HCT116 (cell line): ENCODE data around the gene SYDE1. TPM values are rescaled to one million over a fixed set of nuclear protein-coding genes. Genes with fewer than 3 reads are reported as not detected.

ENCODE experiments used
- ATAC-seq: fragments of 200-7000 bp; cut with Tn5 transposase; 2 replicates; pipeline ENCODE4 v1.9.1; 2020; ENCODE audit warnings: mild to moderate bottlenecking, moderate library complexity
- BruUV-seq: library from RNA; stranded (reverse); fragments of 400-500 nt; replicated peaks from 2 replicates; lab custom pipeline; 2021; lab: Mats Ljungman, UMichigan
- CTCF ChIA-PET: fragments of 300-600 bp; sonication (Branson Sonifier 250); formaldehyde crosslinking; loops from one replicate; lab custom pipeline; 2021; ENCODE audit warnings: antibody characterized with exemption; lab: Charles Lee
- POLR2A ChIA-PET: fragments of 300-600, 350-600 bp; sonication (Branson Sonifier 250); formaldehyde crosslinking; loops from one replicate; lab custom pipeline; 2021; ENCODE audit warnings: antibody characterized with exemption; lab: Charles Lee
- RAD21 ChIA-PET, 2 experiments: fragments of 300-600 bp; sonication (Branson Sonifier 250); formaldehyde crosslinking; loops; one replicate each; lab custom pipeline; 2023; ENCODE audit warnings: low total read pairs in 2 of 2; ENCODE audit not compliant: uncharacterized antibody in 2 of 2, unreplicated experiment in 2 of 2, low non-redundant PET in 1 of 2; lab: Charles Lee
- DNase-seq: peaks from one replicate; pipeline ENCODE4 v3.0.0-alpha.2; 2010; ENCODE audit warnings: low read depth, low spot score
- H2AFZ ChIP-seq: fragments of 200-600 bp; shearing (Covaris generic), sonication (generic); 2 replicates; pipeline ENCODE4 v1.6.1; 2017; ENCODE audit warnings: low read depth, mixed run types, mixed read lengths, antibody characterized with exemption, low read length; ENCODE audit not compliant: poor library complexity, severe bottlenecking
- H3K27ac ChIP-seq: 2 replicates; pipeline ENCODE4 v1.5.1; 2012; ENCODE audit warnings: low read depth, low read length
- H3K27me3 ChIP-seq: fragments of 200-600 bp; sonication (generic); 2 replicates; pipeline ENCODE4 v1.6.1; 2016; ENCODE audit warnings: mixed run types, low read length, mixed read lengths; ENCODE audit not compliant: insufficient read depth
- H3K36me3 ChIP-seq, 2 experiments: fragments of 200-500 bp in 1 of 2; fragments of 200-600 bp in 1 of 2; sonication (Bioruptor generic) in 1 of 2; sonication (generic) in 1 of 2; 2 replicates each; pipeline versions ENCODE4 v1.5.1 to v1.6.1; 2014 to 2016; ENCODE audit warnings: low read length in 2 of 2, inconsistent platforms in 1 of 2, mixed read lengths in 1 of 2, mixed run types in 1 of 2; ENCODE audit not compliant: insufficient read depth in 2 of 2, control insufficient read depth in 1 of 2
- H3K4me1 ChIP-seq, 2 experiments: fragments of 200-600 bp in 1 of 2; sonication (generic) in 1 of 2; 2 replicates each; pipeline versions ENCODE4 v1.5.1 to v1.6.1; 2012 to 2017; ENCODE audit warnings: low read length in 2 of 2, inconsistent platforms in 1 of 2, mild to moderate bottlenecking in 1 of 2, mixed read lengths in 1 of 2, mixed run types in 1 of 2, moderate library complexity in 1 of 2; ENCODE audit not compliant: insufficient read depth in 2 of 2, control insufficient read depth in 1 of 2
- H3K4me2 ChIP-seq: fragments of 200-600 bp; sonication (generic); 2 replicates; pipeline ENCODE4 v1.6.1; 2017; ENCODE audit warnings: mixed run types, low read length, mixed read lengths
- H3K4me3 ChIP-seq, 2 experiments: fragments of 200-600 bp in 1 of 2; sonication (generic) in 1 of 2; replicated peaks in 1 of 2; 2 replicates each; pipeline ENCODE4 v1.5.1; 2011 to 2016; ENCODE audit warnings: low read length in 2 of 2, control low read depth in 1 of 2, low read depth in 1 of 2, mild to moderate bottlenecking in 1 of 2, mixed read lengths in 1 of 2, mixed run types in 1 of 2
- H3K79me2 ChIP-seq: fragments of 200-600 bp; sonication (generic); 2 replicates; pipeline ENCODE4 v1.6.1; 2017; ENCODE audit warnings: mild to moderate bottlenecking, mixed run types, low read length, moderate library complexity, mixed read lengths; ENCODE audit not compliant: insufficient read depth
- H3K9ac ChIP-seq: fragments of 200-600 bp; sonication (generic); 2 replicates; pipeline ENCODE4 v1.6.1; 2016; ENCODE audit warnings: low read length, mixed read lengths
- H3K9me2 ChIP-seq: fragments of 200-600 bp; sonication (generic), shearing (Covaris generic); 2 replicates; pipeline ENCODE4 v1.6.1; 2017; ENCODE audit warnings: mixed run types, mild to moderate bottlenecking, moderate library complexity; ENCODE audit not compliant: insufficient read depth
- H3K9me3 ChIP-seq, 2 experiments: fragments of 200-500 bp in 1 of 2; fragments of 200-600 bp in 1 of 2; sonication (Bioruptor generic) in 1 of 2; sonication (generic) in 1 of 2; 2 replicates each; pipeline ENCODE4 v1.6.1; 2014 to 2017; ENCODE audit warnings: low read length in 2 of 2, mixed read lengths in 2 of 2, inconsistent platforms in 1 of 2, low read depth in 1 of 2, mild to moderate bottlenecking in 1 of 2, mixed run types in 1 of 2, moderate library complexity in 1 of 2; ENCODE audit not compliant: control insufficient read depth in 1 of 2, insufficient read depth in 1 of 2
- H4K20me1 ChIP-seq: fragments of 200-600 bp; sonication (generic), shearing (Covaris generic); 2 replicates; pipeline ENCODE4 v1.6.1; 2017; ENCODE audit warnings: mixed run types, mild to moderate bottlenecking, moderate library complexity; ENCODE audit not compliant: insufficient read depth
- CEBPB ChIP-seq: IDR thresholded peaks from 2 replicates; pipeline ENCODE4 v1.6.1; 2012; ENCODE audit warnings: low read depth
- EGR1 ChIP-seq: IDR thresholded peaks from 2 replicates; pipeline ENCODE4 v1.6.1; 2012; ENCODE audit warnings: low read depth
- EZH2 ChIP-seq: fragments of 200-600 bp; sonication (generic); IDR thresholded peaks from 2 replicates; pipeline ENCODE4 v1.6.1; 2017; ENCODE audit warnings: antibody characterized with exemption, mixed run types
- EZH2phosphoT487 ChIP-seq: fragments of 200-600 bp; IDR thresholded peaks from 2 replicates; pipeline ENCODE4 v1.6.1; 2018; ENCODE audit warnings: antibody characterized with exemption, borderline replicate concordance
- FOSL1 ChIP-seq: IDR thresholded peaks from 2 replicates; pipeline ENCODE4 v1.6.1; 2012; ENCODE audit warnings: low read depth
- POLR2A ChIP-seq: IDR thresholded peaks from 2 replicates; pipeline ENCODE4 v1.7.0; 2011; ENCODE audit warnings: borderline replicate concordance; ENCODE audit not compliant: insufficient read depth, insufficient read length; ENCODE audit errors: extremely low read depth
- POLR2AphosphoS5 ChIP-seq: IDR thresholded peaks from 2 replicates; pipeline ENCODE4 v1.6.1; 2011; ENCODE audit warnings: mild to moderate bottlenecking, low read depth, low read length, moderate library complexity
- RAD21 ChIP-seq: IDR thresholded peaks from 2 replicates; pipeline ENCODE4 v1.6.1; 2012; ENCODE audit warnings: low read depth, mild to moderate bottlenecking
- REST ChIP-seq: IDR thresholded peaks from 2 replicates; pipeline ENCODE4 v1.6.1; 2012; ENCODE audit warnings: low read depth
- SP1 ChIP-seq: IDR thresholded peaks from 2 replicates; pipeline ENCODE4 v1.6.1; 2012; ENCODE audit warnings: low read depth
- TCF7L2 ChIP-seq: IDR thresholded peaks from 2 replicates; pipeline ENCODE4 v1.7.0; 2011; ENCODE audit warnings: borderline replicate concordance, inconsistent platforms; ENCODE audit not compliant: insufficient read depth, insufficient read length; ENCODE audit errors: extremely low read depth
- ZFX ChIP-seq: fragments of 450-650 bp; IDR thresholded peaks from 2 replicates; pipeline ENCODE4 v1.6.1; 2017
- intact Hi-C: fragments of 100-400 bp; cut with micrococcal nuclease; formaldehyde crosslinking; loops from 2 replicates; pipeline ENCODE4 v1.10.0; 2022
- total RNA-seq: library from RNA; stranded (reverse); gene quantifications from one replicate; pipeline ENCODE4 v1.2.1, GENCODE V29; 2021; ENCODE audit not compliant: unreplicated experiment
- TF ChIP-seq, protein P1 (sequence below), 3 experiments: fragments of 200-600 bp in 1 of 3; sonication (generic) in 1 of 3; IDR thresholded peaks in 2 of 3; conservative IDR thresholded peaks in 1 of 3; 2 replicates each; pipeline ENCODE4 v1.5.1; 2012 to 2017; ENCODE audit warnings: low read depth in 2 of 3, low read length in 2 of 3, antibody characterized with exemption in 1 of 3, borderline replicate concordance in 1 of 3, control low read depth in 1 of 3, mild to moderate bottlenecking in 1 of 3, mixed read lengths in 1 of 3, mixed run types in 1 of 3, moderate library complexity in 1 of 3; ENCODE audit not compliant: insufficient read depth in 1 of 3

SYDE1 gene
- total RNA-seq, 1 experiment from 2014 or later: 4.9 TPM

- H3K4me2 ChIP-seq: 0 out of 2 replicates have a peak overlapping the region, but pooled peaks have one; percentile 97
- no peaks in the 10 kb centered on the region for H3K9me2 ChIP-seq
- H3K9ac ChIP-seq: no peak overlapping the region
- H3K27me3 ChIP-seq: no peaks in the 10 kb centered on the region
- ChIA-PET POLR2A (no interaction called here), CTCF (no interaction called here), RAD21 (no interaction called here)
- DNase-seq (no peak), ATAC-seq (no peak)
- H3K36me3 ChIP-seq: peaks cover 23 to 25% of the 10 kb centered on the region in 2 experiments
- no peak overlapping the region for H3K27ac ChIP-seq
- no peaks in the 10 kb centered on the region for H4K20me1 ChIP-seq
- TF ChIP-seq EZH2: no peak
- no peak overlapping the region for H3K4me3 ChIP-seq
- H3K4me1 ChIP-seq: peaks cover 7 to 21% of the 10 kb centered on the region in 2 experiments; a peak in 2 of 4 replicates
- H2AFZ ChIP-seq: no peak overlapping the region
- peaks cover 3 to 6% of the 10 kb centered on the region in 2 experiments; a peak in 1 of 4 replicates for H3K9me3 ChIP-seq
- no TSS peak for BruUV-seq
- peaks cover 30% of the 10 kb centered on the region for H3K79me2 ChIP-seq
- intact Hi-C loops: no loop called here
Observed at GRCh38 chr19:15123031-15123890, 16.1 kb downstream of the SYDE1 start.

DNA sequence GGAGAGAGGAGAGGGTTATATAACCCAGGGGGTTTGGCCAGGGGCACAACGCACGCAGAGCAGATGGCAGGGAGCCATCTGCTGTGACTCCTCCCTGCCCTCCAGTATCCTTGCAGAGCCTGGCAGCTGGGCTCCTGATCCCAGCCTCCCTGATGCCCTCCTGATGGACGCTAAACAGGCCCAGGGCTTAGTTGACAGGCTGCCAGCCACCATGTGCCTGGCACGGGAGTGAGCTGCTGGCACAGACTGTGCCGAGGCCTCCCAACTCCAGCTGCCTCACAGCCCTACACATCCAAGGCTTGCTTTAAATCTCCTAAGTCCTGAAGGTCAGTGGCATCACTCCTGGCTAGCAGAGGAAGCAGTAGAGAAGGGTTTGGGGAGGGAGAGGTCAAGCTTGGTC lies 16.7 kb downstream of the SYDE1 start:
- H3K9me3 ChIP-seq: peaks cover 0 to 2% of the 10 kb centered on the region in 2 experiments; a peak in 1 of 4 replicates
- RAD21 ChIA-PET: no interaction called here
- no peaks in the 10 kb centered on the region for H3K9me2 ChIP-seq
- peaks cover 7 to 21% of the 10 kb centered on the region in 2 experiments; a peak in 2 of 4 replicates for H3K4me1 ChIP-seq
- intact Hi-C loops: no loop called here
- H3K9ac ChIP-seq: peak overlapping the region; percentile 94
- no peak for ATAC-seq
- peak overlapping the region in 1 of 2 experiments; percentile 90; a peak in 1 of 4 replicates for H3K4me3 ChIP-seq
- no TSS peak for BruUV-seq
- POLR2A ChIA-PET: interaction anchor here (1.2 kb wide), 1 partner anchor 11 kb away, joined by 4 read pairs; no protein-coding TSS in a partner anchor
- H3K79me2 ChIP-seq: peaks cover 30% of the 10 kb centered on the region
- H4K20me1 ChIP-seq: no peaks in the 10 kb centered on the region
- H2AFZ ChIP-seq: no peak overlapping the region
- no peak for DNase-seq
- no peaks in the 10 kb centered on the region for H3K27me3 ChIP-seq
- H3K4me2 ChIP-seq: peak overlapping the region; percentile 97
- H3K36me3 ChIP-seq: peaks cover 18 to 19% of the 10 kb centered on the region in 2 experiments
- no peak overlapping the region; the same call in 1 of the 2 replicates for H3K27ac ChIP-seq
- CTCF ChIA-PET: interaction anchor here (0.8 kb wide), 1 partner anchor 53 kb away, joined by 3 read pairs; no protein-coding TSS in a partner anchor
- TF ChIP-seq POLR2AphosphoS5 (no peak), POLR2A (no peak), REST (no peak), EGR1 (no peak), SP1 (no peak), TCF7L2 (no peak), ZFX (no peak), RAD21 (no peak), FOSL1 (no peak), CEBPB (no peak), EZH2phosphoT487 (no peak)
- TF ChIP-seq, protein P1, sequence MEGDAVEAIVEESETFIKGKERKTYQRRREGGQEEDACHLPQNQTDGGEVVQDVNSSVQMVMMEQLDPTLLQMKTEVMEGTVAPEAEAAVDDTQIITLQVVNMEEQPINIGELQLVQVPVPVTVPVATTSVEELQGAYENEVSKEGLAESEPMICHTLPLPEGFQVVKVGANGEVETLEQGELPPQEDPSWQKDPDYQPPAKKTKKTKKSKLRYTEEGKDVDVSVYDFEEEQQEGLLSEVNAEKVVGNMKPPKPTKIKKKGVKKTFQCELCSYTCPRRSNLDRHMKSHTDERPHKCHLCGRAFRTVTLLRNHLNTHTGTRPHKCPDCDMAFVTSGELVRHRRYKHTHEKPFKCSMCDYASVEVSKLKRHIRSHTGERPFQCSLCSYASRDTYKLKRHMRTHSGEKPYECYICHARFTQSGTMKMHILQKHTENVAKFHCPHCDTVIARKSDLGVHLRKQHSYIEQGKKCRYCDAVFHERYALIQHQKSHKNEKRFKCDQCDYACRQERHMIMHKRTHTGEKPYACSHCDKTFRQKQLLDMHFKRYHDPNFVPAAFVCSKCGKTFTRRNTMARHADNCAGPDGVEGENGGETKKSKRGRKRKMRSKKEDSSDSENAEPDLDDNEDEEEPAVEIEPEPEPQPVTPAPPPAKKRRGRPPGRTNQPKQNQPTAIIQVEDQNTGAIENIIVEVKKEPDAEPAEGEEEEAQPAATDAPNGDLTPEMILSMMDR (IDR thresholded peaks at IDR 0.05 in 2 of 3, conservative IDR thresholded peaks at IDR 0.05 in 1 of 3; ENCODE audit: borderline replicate concordance in 1 of 3, insufficient read depth in 1 of 3, low read depth in 2 of 3, low read length in 2 of 3): no peak
